H54 (cell line): ENCODE data around the gene AMPD2.
"Not testable (repeated sequence)": the region's sequence is repeated elsewhere in the genome, so short reads cannot be mapped to it uniquely, and the experiment has no call there.

Source experiments
- DNase-seq: peaks from one replicate; pipeline ENCODE4 v3.0.0; 2011; ENCODE audit warnings: low spot score, mixed read lengths; ENCODE audit not compliant: insufficient read length
- FAIRE-seq: peaks from 3 replicates; lab custom pipeline; 2011; peaks lifted over from hg19 to GRCh38; lab: Jason Lieb, UNC
- POLR2A ChIP-seq: IDR thresholded peaks from 2 replicates; pipeline ENCODE4 v1.6.1; 2011; ENCODE audit warnings: low read depth, mild to moderate bottlenecking, low read length

The AMPD2 gene

DNA sequence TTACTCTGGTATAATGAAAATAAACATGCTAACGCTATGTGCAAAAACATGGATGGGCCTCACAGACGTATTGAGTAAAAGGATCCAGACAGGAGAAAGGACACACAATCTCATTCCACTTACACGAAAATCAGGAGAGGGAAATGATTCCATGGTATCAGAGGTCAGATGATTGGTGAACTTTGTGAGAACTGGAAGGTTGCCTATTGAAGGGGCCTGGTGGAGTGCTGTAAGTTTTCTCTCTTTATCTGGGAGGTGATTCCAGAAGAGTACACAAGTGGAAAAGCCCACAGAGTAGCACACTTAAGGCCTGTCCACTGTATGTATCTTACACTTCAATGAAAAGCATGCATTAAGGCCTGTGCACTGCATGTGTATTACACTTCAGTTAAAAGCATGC, 57.8 kb downstream of the AMPD2 start:
- no peak for FAIRE-seq
- DNase-seq: no peak
- TF ChIP-seq POLR2A: no peak

GRCh38 chr1:109678637-109679036, 59.0 kb downstream of the AMPD2 start:
- FAIRE-seq, DNase-seq: not testable (repeated sequence)
